DND-41 (cell line): ENCODE results near the gene MBTD1.

Experiments
- ATAC-seq: fragments of 200-7000 bp; cut with Tn5 transposase; 3 replicates; pipeline ENCODE4 v1.9.1; 2021; ENCODE audit warnings: low read depth; ENCODE audit not compliant: insufficient read depth
- DNase-seq: peaks from one replicate; pipeline ENCODE4 v3.0.0-alpha.2; 2020
- H2AFZ ChIP-seq: 2 replicates; pipeline ENCODE4 v1.6.0; 2012; ENCODE audit warnings: low read depth, low read length
- H3K27ac ChIP-seq: 2 replicates; pipeline ENCODE4 v1.5.1; 2012; ENCODE audit warnings: low read length, inconsistent platforms
- H3K27me3 ChIP-seq: fragments of 200-600 bp; sonication (generic); 2 replicates; pipeline ENCODE4 v1.6.0; 2012; ENCODE audit warnings: low read length, mild to moderate bottlenecking, inconsistent platforms; ENCODE audit not compliant: insufficient read depth, poor library complexity
- H3K36me3 ChIP-seq: 2 replicates; pipeline ENCODE4 v1.5.1; 2012; ENCODE audit warnings: low read length, inconsistent platforms; ENCODE audit not compliant: insufficient read depth
- H3K4me1 ChIP-seq: 2 replicates; pipeline ENCODE4 v1.5.1; 2012; ENCODE audit warnings: mild to moderate bottlenecking, low read length; ENCODE audit not compliant: insufficient read depth
- H3K4me2 ChIP-seq: 2 replicates; pipeline ENCODE4 v1.6.0; 2012; ENCODE audit warnings: mild to moderate bottlenecking, moderate library complexity, low read length, inconsistent platforms; ENCODE audit not compliant: insufficient read depth
- H3K4me3 ChIP-seq, 2 experiments: fragments of 200-600 bp in 1 of 2; shearing (Covaris generic) in 1 of 2; 2 replicates each; pipeline ENCODE4 v1.5.1; 2012 to 2016; ENCODE audit warnings: inconsistent platforms in 2 of 2, low read length in 2 of 2, mild to moderate bottlenecking in 2 of 2, low read depth in 1 of 2, moderate library complexity in 1 of 2
- H3K79me2 ChIP-seq: 2 replicates; pipeline ENCODE4 v1.6.0; 2012; ENCODE audit warnings: low read length, inconsistent platforms; ENCODE audit not compliant: insufficient read depth
- H3K9ac ChIP-seq: 2 replicates; pipeline ENCODE4 v1.6.0; 2012; ENCODE audit warnings: low read depth, mild to moderate bottlenecking, inconsistent platforms, low read length, moderate library complexity
- H3K9me3 ChIP-seq: 2 replicates; pipeline ENCODE4 v1.5.1; 2012; ENCODE audit warnings: low read length, moderate library complexity, mild to moderate bottlenecking, inconsistent platforms; ENCODE audit not compliant: insufficient read depth, severe bottlenecking
- H4K20me1 ChIP-seq: 2 replicates; pipeline ENCODE4 v1.6.0; 2012; ENCODE audit warnings: low read length; ENCODE audit not compliant: insufficient read depth
- EZH2 ChIP-seq: IDR thresholded peaks from 3 replicates; pipeline ENCODE4 v1.6.1; 2012; ENCODE audit warnings: borderline replicate concordance, low read depth, mild to moderate bottlenecking, moderate library complexity, low read length, inconsistent platforms; ENCODE audit not compliant: severe bottlenecking
- TF ChIP-seq, protein P1 (sequence below): IDR thresholded peaks from 2 replicates; pipeline ENCODE4 v1.5.1; 2012; ENCODE audit warnings: borderline replicate concordance, low read length, moderate library complexity, mild to moderate bottlenecking; ENCODE audit not compliant: poor library complexity, severe bottlenecking; ENCODE audit errors: extremely low read depth

MBTD1 gene

DNA sequence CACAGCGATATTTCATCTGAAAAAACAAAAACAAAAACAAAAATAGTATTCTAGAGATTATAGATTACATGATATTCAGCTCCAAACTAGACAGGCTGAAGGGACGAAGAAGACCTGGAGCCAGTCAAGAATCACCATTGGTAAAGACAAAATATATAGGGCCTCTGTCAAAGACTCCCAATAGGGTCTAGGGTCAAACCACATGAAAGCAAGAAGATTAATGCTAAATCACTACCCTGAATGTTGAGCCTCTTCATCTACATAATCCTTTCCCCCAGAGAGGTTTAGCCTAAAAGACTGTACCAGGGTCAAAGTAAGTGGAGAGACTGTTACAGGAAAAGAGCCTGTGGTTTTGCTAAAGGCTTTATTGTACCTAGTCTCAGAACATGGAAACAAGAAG lies 117.3 kb downstream of the MBTD1 start:
- no peaks in the 10 kb centered on the region for H3K79me2 ChIP-seq
- no peak overlapping the region for H3K4me3 ChIP-seq
- H3K9me3 ChIP-seq = no peaks in the 10 kb centered on the region
- H3K27ac ChIP-seq = no peak overlapping the region
- H4K20me1 ChIP-seq = no peaks in the 10 kb centered on the region
- ATAC-seq (no peak), DNase-seq (no peak)
- H3K36me3 ChIP-seq = no peaks in the 10 kb centered on the region
- H3K27me3 ChIP-seq = no peaks in the 10 kb centered on the region
- no peaks in the 10 kb centered on the region for H3K4me1 ChIP-seq
- H2AFZ ChIP-seq = no peak overlapping the region
- H3K4me2 ChIP-seq = no peak overlapping the region
- H3K9ac ChIP-seq = no peak overlapping the region
- TF ChIP-seq, protein P1, sequence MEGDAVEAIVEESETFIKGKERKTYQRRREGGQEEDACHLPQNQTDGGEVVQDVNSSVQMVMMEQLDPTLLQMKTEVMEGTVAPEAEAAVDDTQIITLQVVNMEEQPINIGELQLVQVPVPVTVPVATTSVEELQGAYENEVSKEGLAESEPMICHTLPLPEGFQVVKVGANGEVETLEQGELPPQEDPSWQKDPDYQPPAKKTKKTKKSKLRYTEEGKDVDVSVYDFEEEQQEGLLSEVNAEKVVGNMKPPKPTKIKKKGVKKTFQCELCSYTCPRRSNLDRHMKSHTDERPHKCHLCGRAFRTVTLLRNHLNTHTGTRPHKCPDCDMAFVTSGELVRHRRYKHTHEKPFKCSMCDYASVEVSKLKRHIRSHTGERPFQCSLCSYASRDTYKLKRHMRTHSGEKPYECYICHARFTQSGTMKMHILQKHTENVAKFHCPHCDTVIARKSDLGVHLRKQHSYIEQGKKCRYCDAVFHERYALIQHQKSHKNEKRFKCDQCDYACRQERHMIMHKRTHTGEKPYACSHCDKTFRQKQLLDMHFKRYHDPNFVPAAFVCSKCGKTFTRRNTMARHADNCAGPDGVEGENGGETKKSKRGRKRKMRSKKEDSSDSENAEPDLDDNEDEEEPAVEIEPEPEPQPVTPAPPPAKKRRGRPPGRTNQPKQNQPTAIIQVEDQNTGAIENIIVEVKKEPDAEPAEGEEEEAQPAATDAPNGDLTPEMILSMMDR = no peak
- no peak for TF ChIP-seq EZH2

DNA sequence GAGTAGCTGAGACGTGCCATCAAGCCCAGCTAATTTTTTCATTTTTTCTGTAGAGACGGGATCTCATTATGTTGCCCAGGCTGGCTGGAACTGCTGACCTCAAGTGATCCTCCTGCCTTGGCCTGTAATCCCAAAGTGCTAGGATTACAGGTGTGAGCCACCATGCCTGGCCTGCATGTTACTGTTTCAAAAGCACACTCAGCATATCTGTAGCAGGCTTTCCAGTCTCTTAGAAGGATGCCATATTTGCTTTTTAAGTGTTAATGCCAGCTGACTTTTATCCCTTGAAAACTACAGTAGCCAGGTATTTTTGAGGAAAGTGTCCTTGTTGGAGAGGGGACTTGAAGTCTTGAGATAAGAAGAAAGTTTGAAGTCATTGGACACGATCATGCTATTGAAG lies 123.9 kb downstream of the MBTD1 start:
- Histone ChIP-seq H4K20me1 (no peaks in the 10 kb centered on the region), H3K27me3 (no peaks in the 10 kb centered on the region), H3K9me3 (no peaks in the 10 kb centered on the region), H3K9ac (no peak overlapping the region), H2AFZ (no peak overlapping the region), H3K4me2 (no peak overlapping the region), H3K4me1 (no peaks in the 10 kb centered on the region), H3K4me3 (no peak overlapping the region), H3K79me2 (no peaks in the 10 kb centered on the region), H3K27ac (no peak overlapping the region), H3K36me3 (no peaks in the 10 kb centered on the region)
- DNase-seq = no peak
- TF ChIP-seq, protein P1 = no peak
- no peak for TF ChIP-seq EZH2
- ATAC-seq = no peak

DNA sequence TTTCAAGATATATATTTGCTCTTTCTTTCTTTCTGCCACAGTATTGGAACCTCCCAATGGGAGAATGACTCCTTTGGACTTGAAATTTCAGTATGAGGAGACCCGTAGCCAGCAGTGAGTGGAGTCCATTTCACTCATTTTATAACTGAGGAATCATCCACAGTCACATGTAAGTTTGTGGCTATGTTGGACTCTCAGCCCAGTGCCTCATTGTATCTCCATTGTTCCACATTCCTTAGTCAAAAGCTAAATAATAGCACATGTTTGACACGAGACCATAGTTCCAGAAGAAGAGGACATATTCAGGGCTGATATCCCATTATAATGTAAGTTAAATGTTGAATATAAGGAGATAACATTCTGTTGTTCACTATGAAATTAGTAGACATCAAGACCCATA lies 126.5 kb downstream of the MBTD1 start:
- Histone ChIP-seq H4K20me1 (no peaks in the 10 kb centered on the region), H3K36me3 (no peaks in the 10 kb centered on the region), H3K4me1 (no peaks in the 10 kb centered on the region), H3K79me2 (no peaks in the 10 kb centered on the region), H3K27me3 (no peaks in the 10 kb centered on the region), H3K9me3 (no peaks in the 10 kb centered on the region), H2AFZ (no peak overlapping the region), H3K4me2 (no peak overlapping the region), H3K4me3 (no peak overlapping the region), H3K9ac (no peak overlapping the region), H3K27ac (no peak overlapping the region)
- no peak for ATAC-seq
- TF ChIP-seq, protein P1 = no peak
- TF ChIP-seq EZH2 = no peak
- DNase-seq = no peak

DNA sequence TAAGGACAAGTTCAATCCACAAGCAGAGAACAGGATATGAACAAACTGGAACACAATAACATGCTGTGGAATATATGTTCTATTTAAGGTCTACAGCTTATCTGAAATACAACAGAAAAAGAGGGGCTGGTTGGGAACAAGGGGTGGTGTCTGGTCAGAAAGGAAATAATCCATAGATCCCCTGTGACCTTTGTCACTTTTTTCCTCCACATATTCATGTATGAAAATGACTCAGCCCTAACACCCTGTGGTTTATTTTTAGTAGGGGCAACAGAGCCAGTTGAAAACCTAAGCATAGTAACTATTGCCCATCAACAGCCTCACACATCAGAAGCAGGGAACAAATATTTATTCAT lies 126.9 kb downstream of the MBTD1 start:
- DNase-seq = no peak
- Histone ChIP-seq H3K79me2 (no peaks in the 10 kb centered on the region), H3K9ac (no peak overlapping the region), H3K4me1 (no peaks in the 10 kb centered on the region), H4K20me1 (no peaks in the 10 kb centered on the region), H3K9me3 (no peaks in the 10 kb centered on the region), H3K36me3 (no peaks in the 10 kb centered on the region), H2AFZ (no peak overlapping the region), H3K4me2 (no peak overlapping the region), H3K27me3 (no peaks in the 10 kb centered on the region), H3K27ac (no peak overlapping the region), H3K4me3 (no peak overlapping the region)
- TF ChIP-seq EZH2 = no peak
- no peak for ATAC-seq
